Measurements from ENCODE around the gene PFDN4.

The PFDN4 gene

DNA sequence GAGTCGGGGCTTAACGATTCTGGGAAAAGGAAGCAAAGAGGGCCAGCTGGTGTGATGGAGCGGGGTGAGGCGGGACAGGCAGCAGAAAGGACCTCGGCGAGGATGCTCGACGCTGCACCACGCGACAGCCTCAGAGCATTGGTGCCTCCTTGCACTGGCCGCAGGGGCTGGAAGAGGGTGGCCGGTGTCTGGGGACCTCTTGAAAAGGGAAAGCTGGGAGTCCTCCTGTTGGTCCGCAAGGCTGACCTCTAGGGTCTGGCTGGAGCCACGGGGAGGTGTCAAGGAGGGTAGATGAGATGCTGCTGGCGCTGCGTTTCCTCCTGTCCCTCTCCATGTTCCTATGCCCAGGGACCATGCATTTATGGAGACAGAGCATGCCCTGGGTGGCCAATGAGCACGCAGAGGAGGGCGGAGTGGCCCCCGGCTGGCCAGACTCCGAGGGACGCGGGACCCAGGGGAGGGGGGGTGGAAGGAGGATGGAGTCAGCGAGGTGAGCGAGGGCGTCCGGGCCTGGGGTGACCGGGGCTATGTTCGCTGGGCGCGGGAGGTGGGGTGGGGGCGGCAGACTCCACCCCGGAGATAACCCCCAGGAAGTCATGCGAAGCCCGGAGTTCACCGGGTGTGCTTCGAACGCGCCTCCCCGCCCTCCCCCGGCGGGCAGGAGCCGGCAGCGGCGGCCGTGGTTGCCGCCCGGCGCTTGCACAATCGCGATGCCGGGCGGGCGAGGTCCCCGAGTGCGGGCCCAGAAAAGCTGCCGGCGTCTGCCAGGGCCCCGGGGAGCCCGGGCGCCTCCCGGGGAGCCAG lies 34.0 kb upstream of the PFDN4 start, which contains the start of gene CYP24A1:
Gene CYP24A1 (minus strand): TSS at position 334 of the 804 bp plus-strand sequence. CDS start 407 bp downstream, outside the sequence.
- DNase-seq (ENCODE audit: low spot score) = no peak

DNA sequence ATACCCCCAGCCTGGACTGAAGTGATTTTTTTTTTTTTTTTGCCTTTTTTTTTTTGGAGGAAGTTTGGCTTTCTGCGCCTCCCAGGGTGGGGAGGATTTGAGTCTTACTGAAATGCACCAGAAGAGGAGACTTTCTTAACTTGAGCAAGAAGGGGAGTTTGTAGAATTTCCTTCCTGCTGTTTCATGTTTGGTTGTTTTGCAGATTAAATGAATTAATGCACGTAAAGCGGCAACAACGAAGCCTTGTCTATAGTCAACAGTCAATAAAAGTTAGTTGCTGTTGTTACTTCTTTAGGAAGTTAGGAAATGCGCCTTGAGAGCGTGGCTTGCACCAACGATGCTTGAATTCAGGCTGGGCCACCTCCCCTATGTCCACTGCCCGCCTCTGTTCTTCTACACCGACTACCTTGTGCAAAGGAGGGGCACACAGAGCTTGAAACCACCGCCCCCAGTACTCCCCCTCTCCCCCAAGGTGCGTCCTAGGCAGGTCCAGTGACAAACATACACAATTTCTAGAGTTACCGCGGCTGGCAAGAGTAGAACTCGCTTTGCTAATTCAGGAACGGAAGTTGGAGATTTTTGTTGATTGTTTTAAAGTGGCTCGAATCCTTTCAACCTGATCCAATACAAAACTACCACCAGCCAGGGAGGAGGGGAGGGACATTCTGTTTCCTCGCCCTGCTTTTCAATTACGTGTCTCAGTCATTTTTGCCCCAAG lies 33.3 kb upstream of the PFDN4 start:
- DNase-seq (ENCODE audit: low spot score) = no peak

DNA sequence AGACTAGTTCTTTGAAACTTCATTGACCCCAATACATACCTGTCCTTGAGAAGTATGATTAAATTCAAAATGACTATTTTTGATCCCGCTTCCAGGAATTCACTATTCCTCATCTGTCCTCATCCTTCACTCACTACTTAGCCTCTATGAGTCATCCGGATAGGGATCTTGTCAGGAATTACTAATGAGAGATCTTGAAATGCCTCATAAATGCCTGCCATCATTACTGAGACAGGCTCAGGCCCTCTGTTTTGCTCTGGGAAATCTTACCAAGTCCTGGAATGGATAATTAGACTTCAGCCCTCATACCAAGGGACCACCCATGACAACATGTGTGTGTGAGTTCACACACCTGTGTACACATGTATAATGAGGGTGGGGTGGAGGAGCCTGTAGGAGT lies 31.3 kb upstream of the PFDN4 start:
- DNase-seq (ENCODE audit: low spot score) = no peak

DNA sequence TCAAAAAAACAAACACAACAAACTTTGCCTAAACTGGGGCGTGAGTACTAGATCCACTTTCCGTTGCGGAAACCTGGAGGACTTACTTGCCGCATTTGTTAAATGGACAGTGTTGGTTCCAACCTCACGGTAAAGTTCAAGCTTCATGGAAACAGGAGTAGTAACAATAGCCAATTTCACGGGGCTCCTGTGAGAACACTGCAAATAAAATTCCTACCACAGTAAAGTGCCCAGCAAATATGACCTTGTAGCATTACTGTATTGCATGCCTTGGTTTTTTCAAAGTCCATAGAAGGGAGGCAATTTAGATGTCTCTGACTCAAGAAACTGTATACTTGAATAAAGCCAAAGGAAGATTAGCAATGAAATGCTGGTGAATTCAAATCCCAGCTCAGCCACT lies 30.5 kb upstream of the PFDN4 start:
- no peak for DNase-seq (ENCODE audit: low spot score)

- no peak for DNase-seq (ENCODE audit: low spot score)
These were observed 29.6 kb upstream of the PFDN4 start for GRCh38 chr20:54178256-54178655.

GRCh38 chr20:54179946-54180345 lies 27.9 kb upstream of the PFDN4 start:
- no peak for DNase-seq (ENCODE audit: low spot score)

DNA sequence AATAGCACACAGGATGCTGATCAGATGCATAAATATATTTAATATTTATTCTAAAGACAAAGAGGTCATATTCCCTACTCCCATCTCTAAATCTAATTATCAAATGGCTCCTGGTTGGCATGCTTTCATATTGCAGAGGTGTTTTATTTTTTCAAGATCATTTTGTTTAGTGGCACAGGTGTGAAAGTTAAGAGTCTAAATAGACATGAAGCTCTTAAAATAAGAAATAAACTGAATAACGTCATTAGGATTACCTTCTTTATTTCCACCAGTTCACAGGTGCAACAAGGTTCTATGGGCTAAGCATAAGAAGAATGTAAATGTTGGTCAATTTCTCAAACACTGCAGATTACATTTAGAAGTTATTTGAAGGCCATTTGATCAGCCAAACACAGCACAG lies 27.0 kb upstream of the PFDN4 start:
- no peak for DNase-seq (ENCODE audit: low spot score)

GRCh38 chr20:54184071-54184470 lies 23.8 kb upstream of the PFDN4 start:
- DNase-seq (ENCODE audit: low spot score) = no peak

- DNase-seq (ENCODE audit: low spot score) = no peak
These were observed 22.8 kb upstream of the PFDN4 start for GRCh38 chr20:54184904-54185626.

DNA sequence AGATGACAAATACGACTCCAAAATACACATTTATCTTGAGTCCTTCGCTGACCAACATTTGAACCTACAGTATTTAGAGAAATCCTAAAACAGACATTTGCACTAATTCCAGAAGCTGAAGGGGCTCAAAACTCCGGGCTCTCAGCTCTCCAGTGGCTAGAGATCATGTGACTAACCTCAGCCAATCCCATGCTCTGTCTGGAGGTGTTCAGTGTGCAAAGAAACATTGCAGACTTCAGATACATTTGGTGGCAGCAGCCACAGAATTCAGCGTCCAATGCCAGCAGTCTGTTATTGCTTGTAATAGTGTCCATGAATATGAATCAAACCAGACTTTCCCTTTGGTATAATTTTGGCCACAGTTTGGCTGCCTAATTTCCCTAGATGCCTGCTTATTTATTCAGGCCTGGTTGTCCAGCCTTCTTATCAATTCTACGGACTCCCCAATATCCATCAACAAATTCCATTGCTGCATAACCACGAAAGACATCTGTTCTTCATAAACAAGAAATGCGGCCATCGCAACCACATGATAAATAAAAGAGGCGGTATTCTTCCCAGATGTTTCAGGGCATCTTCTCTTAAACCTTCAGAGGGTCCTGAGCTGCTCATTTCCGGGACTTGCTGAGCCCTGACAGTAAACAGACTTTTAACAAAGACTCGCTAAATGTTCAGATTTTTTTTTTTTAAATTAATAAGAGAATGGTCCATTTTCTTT lies 19.6 kb upstream of the PFDN4 start:
- DNase-seq (ENCODE audit: low spot score) = peak; percentile 27

- no peak for DNase-seq (ENCODE audit: low spot score)
These were observed 18.3 kb upstream of the PFDN4 start for GRCh38 chr20:54189630-54190029.

GRCh38 chr20:54190217-54190616 lies 17.7 kb upstream of the PFDN4 start:
- no peak for DNase-seq (ENCODE audit: low spot score)

- no peak for DNase-seq (ENCODE audit: low spot score)
These were observed 14.1 kb upstream of the PFDN4 start for GRCh38 chr20:54193817-54194216.

DNA sequence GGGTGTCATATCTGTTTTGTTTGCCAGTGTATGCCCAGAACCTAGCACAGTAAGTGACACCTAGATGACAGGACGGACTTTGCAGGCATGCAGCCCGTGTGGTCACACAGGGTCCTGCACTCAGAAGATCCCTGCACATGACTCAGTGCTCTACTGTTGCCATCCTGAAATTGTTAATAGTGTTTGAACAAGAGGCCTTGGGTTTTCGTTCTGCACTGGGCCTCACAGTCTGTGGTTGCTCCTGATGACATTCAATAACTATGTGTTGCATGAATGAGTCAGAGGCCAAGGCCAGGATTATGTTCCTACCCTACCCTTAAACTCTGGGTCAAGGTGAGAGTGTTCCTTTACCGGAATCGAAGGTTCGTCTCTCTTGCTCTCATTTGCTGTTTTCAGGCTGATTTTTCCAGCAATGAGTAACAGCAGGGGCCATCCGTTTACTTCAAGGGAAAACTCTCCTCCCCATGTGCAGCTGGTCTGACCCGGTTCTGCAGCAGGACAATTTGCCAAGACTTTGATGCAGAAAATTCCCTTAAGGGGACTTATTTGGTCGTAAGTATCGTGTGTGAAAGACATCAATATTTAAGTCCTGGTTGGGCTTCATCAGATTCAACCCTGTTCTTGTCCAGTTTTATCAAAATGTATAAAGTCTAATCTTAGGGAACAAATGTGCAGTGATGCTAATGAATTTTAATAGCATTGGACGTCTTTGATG lies 13.0 kb upstream of the PFDN4 start:
- DNase-seq (ENCODE audit: low spot score) = peak; percentile 37

- DNase-seq (ENCODE audit: low spot score) = no peak
These were observed 12.1 kb upstream of the PFDN4 start for GRCh38 chr20:54195483-54196472.

GRCh38 chr20:54197621-54198604 lies 10.0 kb upstream of the PFDN4 start:
- peak; percentile 22 for DNase-seq (ENCODE audit: low spot score)

DNA sequence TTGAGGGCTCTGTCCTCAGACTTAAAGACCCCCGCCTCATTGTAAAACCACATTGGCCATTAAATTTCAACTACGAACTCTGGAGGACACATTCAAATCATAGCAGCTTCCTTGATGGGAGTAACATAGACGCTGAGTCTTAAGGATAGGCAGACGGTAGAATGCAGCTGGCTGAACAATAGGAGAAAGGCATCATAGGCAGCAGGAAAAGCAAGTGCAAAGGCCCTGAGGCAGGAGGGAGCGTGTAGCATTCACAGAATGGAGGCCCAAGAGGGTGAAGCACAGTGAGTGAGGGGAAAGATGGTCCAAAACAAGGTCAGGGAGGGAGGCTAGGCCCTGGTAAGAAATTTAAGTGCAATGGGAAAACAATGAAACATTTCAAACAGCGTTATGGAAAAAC lies 8.6 kb upstream of the PFDN4 start:
- DNase-seq (ENCODE audit: low spot score) = no peak

DNA sequence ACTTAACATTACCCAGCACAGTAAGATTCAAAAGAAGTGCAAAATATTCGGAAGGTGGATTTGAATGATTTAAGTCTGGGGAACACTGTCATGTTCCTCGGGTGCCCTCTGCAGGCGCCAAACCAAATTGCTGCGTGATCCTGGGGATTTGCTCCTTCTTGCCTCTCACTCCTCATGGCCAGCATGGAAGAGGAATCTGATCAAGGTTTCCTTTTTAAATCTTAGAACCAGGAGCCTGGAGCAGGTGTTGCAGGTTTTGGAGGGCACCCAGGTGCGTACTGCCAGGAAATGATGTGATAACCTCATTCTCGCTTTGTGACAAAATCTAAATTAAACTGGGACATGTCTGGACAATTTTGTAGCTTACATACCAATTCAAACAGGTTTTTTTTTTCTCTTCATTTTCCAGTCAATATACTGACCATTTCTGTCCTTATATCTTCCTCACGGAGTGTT lies 8.1 kb upstream of the PFDN4 start:
- peak; percentile 74 for DNase-seq (ENCODE audit: low spot score)
